PFSK-1 (cell line): Measurements from ENCODE around the gene EXOSC2.

Experiments
- FOXP2 ChIP-seq: optimal IDR thresholded peaks from 2 replicates; pipeline ENCODE3; 2011; ENCODE audit warnings: borderline replicate concordance, control low read depth, inconsistent platforms; ENCODE audit not compliant: insufficient read depth; ENCODE audit errors: extremely low read length, extremely low read depth
- POLR2AphosphoS5 ChIP-seq: IDR thresholded peaks from 2 replicates; pipeline ENCODE4 v1.6.1; 2012; ENCODE audit warnings: low read depth, mild to moderate bottlenecking, control low read depth, low read length, moderate library complexity
- SIN3A ChIP-seq: IDR thresholded peaks from 2 replicates; pipeline ENCODE4 v1.6.1; 2012; ENCODE audit warnings: mild to moderate bottlenecking, low read length, moderate library complexity, borderline replicate concordance; ENCODE audit not compliant: insufficient read depth
- TAF1 ChIP-seq: IDR thresholded peaks from 2 replicates; pipeline ENCODE4 v1.6.1; 2012; ENCODE audit warnings: low read length, control low read depth, borderline replicate concordance; ENCODE audit not compliant: insufficient read depth
- TF ChIP-seq, protein P1 (sequence below), 2 experiments: IDR thresholded peaks; 2 replicates each; pipeline versions ENCODE4 v1.6.1 to v1.8.0; 2011 to 2012; ENCODE audit warnings: low read depth in 2 of 2, low read length in 2 of 2, control low read depth in 1 of 2, inconsistent platforms in 1 of 2, mild to moderate bottlenecking in 1 of 2, moderate library complexity in 1 of 2; ENCODE audit not compliant: insufficient read depth in 1 of 2

The EXOSC2 gene

DNA sequence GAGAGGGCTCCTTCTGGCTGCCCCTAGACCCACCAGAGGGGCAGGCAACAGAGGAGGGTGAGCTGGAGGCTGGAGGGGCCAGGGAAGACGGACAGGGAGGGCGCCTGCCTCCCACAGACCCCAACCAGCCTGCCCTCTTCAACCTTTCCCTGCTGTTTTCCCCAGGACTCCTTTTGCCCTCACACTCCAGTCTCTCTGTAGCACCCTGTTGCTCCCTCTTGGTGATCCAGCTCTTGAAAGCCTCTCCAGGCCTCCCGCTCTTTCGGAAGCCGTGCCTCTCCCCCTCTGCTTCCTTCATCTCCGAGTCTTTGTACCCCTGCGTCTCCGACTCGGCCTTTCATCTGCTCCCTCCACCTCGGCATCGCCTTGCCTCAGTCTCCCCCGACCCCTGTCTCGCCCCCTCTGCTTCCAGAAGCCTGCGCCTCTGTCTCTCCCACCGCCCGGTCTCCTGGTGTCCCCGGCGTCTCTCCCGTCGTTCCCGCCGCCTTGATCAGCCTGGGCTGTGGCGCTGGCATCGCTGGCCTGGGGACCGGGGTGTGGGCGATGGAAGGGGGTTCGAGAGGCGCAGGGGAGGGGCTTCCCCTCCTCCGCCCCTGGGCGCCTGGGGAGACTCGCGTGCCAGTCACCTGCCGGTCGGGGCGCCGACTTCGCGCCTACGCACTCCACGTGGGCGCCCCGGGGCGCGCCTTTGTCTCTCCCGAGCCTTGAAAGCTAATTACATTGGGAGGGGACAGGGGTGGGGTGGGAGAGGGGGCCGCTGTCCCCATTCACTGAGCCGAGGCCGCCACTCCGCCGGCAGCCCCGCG is 34.5 kb upstream of the EXOSC2 start:
- no peak for TF ChIP-seq SIN3A
- TF ChIP-seq, protein P1, sequence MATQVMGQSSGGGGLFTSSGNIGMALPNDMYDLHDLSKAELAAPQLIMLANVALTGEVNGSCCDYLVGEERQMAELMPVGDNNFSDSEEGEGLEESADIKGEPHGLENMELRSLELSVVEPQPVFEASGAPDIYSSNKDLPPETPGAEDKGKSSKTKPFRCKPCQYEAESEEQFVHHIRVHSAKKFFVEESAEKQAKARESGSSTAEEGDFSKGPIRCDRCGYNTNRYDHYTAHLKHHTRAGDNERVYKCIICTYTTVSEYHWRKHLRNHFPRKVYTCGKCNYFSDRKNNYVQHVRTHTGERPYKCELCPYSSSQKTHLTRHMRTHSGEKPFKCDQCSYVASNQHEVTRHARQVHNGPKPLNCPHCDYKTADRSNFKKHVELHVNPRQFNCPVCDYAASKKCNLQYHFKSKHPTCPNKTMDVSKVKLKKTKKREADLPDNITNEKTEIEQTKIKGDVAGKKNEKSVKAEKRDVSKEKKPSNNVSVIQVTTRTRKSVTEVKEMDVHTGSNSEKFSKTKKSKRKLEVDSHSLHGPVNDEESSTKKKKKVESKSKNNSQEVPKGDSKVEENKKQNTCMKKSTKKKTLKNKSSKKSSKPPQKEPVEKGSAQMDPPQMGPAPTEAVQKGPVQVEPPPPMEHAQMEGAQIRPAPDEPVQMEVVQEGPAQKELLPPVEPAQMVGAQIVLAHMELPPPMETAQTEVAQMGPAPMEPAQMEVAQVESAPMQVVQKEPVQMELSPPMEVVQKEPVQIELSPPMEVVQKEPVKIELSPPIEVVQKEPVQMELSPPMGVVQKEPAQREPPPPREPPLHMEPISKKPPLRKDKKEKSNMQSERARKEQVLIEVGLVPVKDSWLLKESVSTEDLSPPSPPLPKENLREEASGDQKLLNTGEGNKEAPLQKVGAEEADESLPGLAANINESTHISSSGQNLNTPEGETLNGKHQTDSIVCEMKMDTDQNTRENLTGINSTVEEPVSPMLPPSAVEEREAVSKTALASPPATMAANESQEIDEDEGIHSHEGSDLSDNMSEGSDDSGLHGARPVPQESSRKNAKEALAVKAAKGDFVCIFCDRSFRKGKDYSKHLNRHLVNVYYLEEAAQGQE (IDR thresholded peaks at IDR 0.05; ENCODE audit: insufficient read depth in 1 of 2, low read depth in 2 of 2, low read length in 2 of 2) = no peak
- TF ChIP-seq TAF1 = no peak

DNA sequence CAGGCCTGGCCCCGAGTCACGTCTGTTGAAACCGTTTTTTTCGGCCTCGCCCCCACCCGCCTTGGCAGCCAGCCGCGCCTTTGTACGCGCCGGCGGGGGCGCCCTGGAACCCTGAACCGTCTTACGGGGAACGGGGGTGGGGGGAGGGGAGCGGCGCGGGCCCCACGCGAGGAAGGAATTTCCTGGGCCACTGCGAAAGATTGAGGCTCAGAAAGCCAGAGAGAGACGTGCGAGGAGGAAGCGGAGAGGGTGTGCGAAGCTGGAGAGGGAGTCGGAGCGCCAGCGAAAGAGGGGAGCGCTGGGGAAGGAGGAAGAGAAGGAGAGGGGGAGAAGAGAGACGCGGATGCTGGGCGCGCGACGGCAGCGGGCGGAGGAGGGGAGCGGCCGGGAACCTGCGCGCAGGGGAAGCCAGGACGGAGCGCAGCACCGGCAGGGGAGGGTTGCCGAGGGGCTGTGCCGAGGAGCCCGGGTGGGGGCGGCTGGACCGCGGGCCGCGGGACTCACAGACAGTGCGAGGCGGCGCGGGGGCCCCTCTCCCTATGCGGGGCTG is 33.8 kb upstream of the EXOSC2 start:
- TF ChIP-seq TAF1 = no peak
- TF ChIP-seq, protein P1 (IDR thresholded peaks at IDR 0.05; ENCODE audit: insufficient read depth in 1 of 2, low read depth in 2 of 2, low read length in 2 of 2) = no peak
- no peak for TF ChIP-seq POLR2AphosphoS5
- no peak for TF ChIP-seq FOXP2
- no peak for TF ChIP-seq SIN3A

DNA sequence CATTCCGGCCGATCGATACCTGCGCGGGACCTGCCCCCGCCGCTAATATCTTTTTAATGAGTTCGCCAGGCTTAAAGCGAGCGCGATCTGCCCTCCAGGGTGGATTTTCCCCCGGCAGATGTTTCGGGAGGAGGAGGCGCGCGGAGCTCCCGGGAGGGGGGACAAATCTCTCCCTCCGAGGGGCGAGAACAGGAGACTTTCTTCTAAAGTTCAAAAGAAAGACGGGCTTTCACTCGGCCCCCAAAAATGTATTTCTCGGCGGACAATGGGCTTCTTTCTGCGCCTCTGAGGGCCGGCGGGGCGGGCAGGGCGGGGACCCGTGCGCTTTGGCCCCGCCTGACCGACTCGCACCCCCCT is 33.3 kb upstream of the EXOSC2 start:
- no peak for TF ChIP-seq SIN3A
- TF ChIP-seq TAF1 = no peak
- no peak for TF ChIP-seq FOXP2
- no peak for TF ChIP-seq POLR2AphosphoS5
- TF ChIP-seq, protein P1 (IDR thresholded peaks at IDR 0.05; ENCODE audit: insufficient read depth in 1 of 2, low read depth in 2 of 2, low read length in 2 of 2) = no peak

DNA sequence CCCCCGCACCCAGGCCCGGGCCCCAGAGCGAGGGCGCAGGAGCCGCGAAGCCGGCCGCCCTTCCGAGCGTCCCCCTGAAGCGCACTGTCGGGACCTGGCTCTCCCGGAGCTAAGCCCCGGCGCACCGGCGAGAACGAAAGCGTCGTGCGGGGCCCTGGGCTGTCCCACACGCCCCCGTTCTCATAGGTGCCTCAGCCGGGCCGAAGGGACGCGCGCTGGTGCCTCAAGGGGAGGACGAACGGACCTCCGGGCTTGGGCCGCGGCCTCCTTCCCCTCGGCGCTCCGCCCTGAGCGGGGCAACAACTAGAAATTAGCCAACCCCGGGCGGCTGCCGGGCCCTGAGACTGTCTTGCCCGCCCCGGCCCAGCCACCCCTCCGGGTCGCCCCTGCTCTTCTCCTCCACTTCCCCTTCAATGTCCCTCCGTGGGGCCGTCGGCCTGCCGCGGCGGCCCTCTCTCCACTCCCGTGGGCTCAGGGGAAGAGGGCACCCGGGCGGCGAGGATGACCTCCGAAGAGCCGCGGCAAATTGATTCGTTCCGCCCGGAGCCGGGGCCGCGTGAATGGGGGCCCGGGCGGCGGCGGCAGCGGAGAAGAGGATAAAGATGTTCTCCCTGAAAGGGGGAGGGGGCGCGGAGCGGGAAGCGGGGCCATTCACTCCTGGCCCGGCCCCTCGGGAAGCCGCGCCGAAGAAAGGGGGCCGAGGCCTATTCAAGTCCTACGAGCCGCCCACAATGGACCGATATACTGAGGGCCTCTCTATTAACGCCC is 32.7 kb upstream of the EXOSC2 start:
- TF ChIP-seq, protein P1 (IDR thresholded peaks at IDR 0.05; ENCODE audit: insufficient read depth in 1 of 2, low read depth in 2 of 2, low read length in 2 of 2) = no peak
- TF ChIP-seq POLR2AphosphoS5 = no peak
- TF ChIP-seq FOXP2 = no peak
- no peak for TF ChIP-seq SIN3A
- no peak for TF ChIP-seq TAF1
